ENCODE results near the gene PTGIR. TPM values are rescaled to one million over a fixed set of nuclear protein-coding genes. Genes with fewer than 3 reads are reported as not detected.

PTGIR gene
- total RNA-seq, 4 donors from 2014 or later = 5.9 to 9.1 (median 7.1) TPM

GRCh38 chr19:46603195-46603637, 21.7 kb downstream of the PTGIR start:
- H3K4me1 ChIP-seq = peaks cover 46 to 67% (median 61%) of the 10 kb centered on the region in 4 donors
- H3K4me3 ChIP-seq = peak overlapping the region; percentile 85 to 100 (median 93)
- no peak for DNase-seq (ENCODE audit: extremely low spot score)
- no peaks in the 10 kb centered on the region for H3K27me3 ChIP-seq
- WGBS = 41% methylated on average over 2 of the region's 2 CpGs
- H3K27ac ChIP-seq (replicated peaks in 1 of 4) = peak overlapping the region; percentile 96 to 98 (median 96)
- H3K36me3 ChIP-seq = peaks cover 5 to 30% (median 26%) of the 10 kb centered on the region in 4 donors
- TF ChIP-seq POLR2AphosphoS5 (IDR thresholded peaks at IDR 0.05) = no peak
- H3K9me3 ChIP-seq = peaks cover 0 to 6% (median 0%) of the 10 kb centered on the region in 4 donors
- intact Hi-C loops (cut with DNase I) = no loop called here

DNA sequence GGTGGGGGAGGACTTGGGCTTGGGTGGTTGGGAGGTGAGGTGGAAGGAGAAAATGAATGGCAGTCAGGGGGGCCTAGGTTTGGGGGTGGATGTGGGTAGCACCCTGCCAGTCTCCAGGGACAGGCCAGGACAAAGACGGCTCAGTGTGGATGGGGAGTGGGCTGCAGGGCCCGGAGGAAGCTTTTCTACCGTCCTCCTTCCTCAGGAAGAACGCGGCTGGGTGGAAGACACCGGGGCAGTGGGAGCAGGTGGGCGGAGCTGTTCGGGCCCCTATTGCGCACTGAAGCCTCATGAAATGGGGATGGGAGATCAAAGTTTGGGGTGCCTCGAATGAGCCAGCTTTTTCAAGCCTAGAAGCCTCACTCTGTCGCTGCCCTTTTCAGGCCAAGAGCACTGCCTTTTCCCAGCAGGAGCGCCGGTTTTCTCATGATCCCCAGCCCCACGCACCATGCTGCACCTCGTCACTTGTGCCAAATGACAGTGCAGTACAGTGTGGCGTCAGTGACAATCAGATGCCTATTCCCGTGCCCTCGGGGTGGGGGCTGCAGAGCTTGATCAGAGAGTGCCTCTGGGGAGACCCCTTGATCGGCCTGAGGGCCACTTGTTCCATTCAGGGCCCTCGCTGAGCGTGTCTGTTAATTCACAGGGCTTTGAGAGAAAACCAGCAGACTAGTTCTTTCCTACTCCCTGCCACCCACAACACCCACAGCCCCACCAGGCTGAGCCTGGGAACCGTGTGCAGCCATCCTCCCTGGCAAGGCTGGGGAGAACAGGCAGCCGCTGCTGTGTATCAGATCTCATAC, 22.3 kb downstream of the PTGIR start:
- peak overlapping the region; percentile 96 to 98 (median 96) for H3K27ac ChIP-seq (replicated peaks in 1 of 4)

DNA sequence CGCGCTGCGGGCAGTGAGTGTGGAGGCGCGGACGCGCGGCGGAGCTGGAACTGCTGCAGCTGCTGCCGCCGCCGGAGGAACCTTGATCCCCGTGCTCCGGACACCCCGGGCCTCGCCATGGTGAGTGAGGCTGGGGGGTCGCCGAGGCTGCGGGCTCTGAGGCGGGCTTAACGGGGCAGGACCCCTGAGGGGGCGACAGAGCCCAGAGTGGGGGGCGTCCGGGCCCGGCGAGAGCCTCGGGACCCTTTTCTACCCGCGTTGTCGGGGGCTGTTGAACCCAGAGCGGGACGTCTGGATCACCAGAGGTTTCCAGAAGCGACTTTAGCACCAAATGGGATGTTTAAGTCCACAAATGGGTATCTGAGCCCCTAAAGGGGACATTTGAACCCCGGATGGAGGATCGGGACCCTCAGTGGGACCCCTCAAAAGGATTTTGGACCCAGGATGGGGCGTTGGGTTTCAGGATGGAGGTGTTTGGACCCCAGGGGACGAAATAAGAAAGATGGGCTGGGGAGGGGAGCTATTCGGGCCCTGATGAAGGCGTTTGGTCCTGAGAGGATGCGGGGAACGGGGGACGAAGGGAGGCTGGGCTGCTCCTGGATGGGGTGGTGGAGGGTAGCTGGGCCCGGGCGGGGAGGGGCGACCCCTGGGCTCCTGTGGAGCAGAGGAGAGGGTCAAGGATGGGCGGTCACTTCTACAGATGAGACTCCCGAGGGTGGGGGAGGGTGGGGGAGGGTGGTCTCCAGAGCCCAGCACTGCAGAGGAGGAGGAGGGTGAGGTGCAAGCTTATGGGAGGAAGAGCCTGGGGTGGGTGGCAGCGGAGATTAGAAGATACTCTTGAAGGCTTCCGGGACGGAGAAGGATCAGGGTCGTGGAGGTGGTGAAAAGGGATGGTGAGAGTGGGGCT, 23.3 kb downstream of the PTGIR start, which contains the start of gene CALM3:
Gene CALM3 (plus strand): TSS at position 13 of the 907 bp plus-strand sequence. CDS start 105 bp downstream, at position 118.
- H3K27ac ChIP-seq (replicated peaks in 1 of 4) = peak within 1 kb of the TSS; percentile 96 to 98 (median 96)
- no peak for TF ChIP-seq EP300 (IDR thresholded peaks at IDR 0.05)
- peak; percentile 43 for TF ChIP-seq POLR2A (IDR thresholded peaks at IDR 0.05; ENCODE audit: low read depth)
- peak in 1 of 2 donors; percentile 79 for TF ChIP-seq POLR2AphosphoS5 (IDR thresholded peaks at IDR 0.05)
- no peak for TF ChIP-seq CTCF (IDR thresholded peaks at IDR 0.05)
- H3K36me3 ChIP-seq = peaks cover 0 to 13% (median 9%) of the 10 kb centered on the region in 4 donors
- peaks cover 0 to 6% (median 0%) of the 10 kb centered on the region in 4 donors for H3K9me3 ChIP-seq
- H3K4me3 ChIP-seq = peak within 1 kb of the TSS; percentile 85 to 100 (median 93)
- peaks cover 41 to 53% (median 51%) of the 10 kb centered on the region in 4 donors for H3K4me1 ChIP-seq
- intact Hi-C loops (cut with DNase I) = no loop called here
- peak; percentile 89 for DNase-seq (ENCODE audit: extremely low spot score)
- WGBS = under 1% methylated on average over 16 of the region's 51 CpGs
- H3K27me3 ChIP-seq = no peaks in the 10 kb centered on the region

More for the DNA sequence above, 22.3 kb downstream of the PTGIR start:
- intact Hi-C loops (cut with DNase I) = no loop called here
- DNase-seq (ENCODE audit: extremely low spot score) = no peak
- Histone ChIP-seq H3K4me1 (peaks cover 46 to 63% (median 59%) of the 10 kb centered on the region in 4 donors), H3K27me3 (no peaks in the 10 kb centered on the region), H3K9me3 (peaks cover 0 to 6% (median 0%) of the 10 kb centered on the region in 4 donors), H3K36me3 (peaks cover 0 to 24% (median 19%) of the 10 kb centered on the region in 4 donors), H3K4me3 (peak overlapping the region; percentile 85 to 100 (median 93))
- no peak for TF ChIP-seq EP300 (IDR thresholded peaks at IDR 0.05)
- TF ChIP-seq CTCF (IDR thresholded peaks at IDR 0.05) = no peak
- no peak for TF ChIP-seq POLR2A (IDR thresholded peaks at IDR 0.05; ENCODE audit: low read depth)
- no peak for TF ChIP-seq POLR2AphosphoS5 (IDR thresholded peaks at IDR 0.05)
- WGBS = 26% methylated on average over 17 of the region's 23 CpGs

DNA sequence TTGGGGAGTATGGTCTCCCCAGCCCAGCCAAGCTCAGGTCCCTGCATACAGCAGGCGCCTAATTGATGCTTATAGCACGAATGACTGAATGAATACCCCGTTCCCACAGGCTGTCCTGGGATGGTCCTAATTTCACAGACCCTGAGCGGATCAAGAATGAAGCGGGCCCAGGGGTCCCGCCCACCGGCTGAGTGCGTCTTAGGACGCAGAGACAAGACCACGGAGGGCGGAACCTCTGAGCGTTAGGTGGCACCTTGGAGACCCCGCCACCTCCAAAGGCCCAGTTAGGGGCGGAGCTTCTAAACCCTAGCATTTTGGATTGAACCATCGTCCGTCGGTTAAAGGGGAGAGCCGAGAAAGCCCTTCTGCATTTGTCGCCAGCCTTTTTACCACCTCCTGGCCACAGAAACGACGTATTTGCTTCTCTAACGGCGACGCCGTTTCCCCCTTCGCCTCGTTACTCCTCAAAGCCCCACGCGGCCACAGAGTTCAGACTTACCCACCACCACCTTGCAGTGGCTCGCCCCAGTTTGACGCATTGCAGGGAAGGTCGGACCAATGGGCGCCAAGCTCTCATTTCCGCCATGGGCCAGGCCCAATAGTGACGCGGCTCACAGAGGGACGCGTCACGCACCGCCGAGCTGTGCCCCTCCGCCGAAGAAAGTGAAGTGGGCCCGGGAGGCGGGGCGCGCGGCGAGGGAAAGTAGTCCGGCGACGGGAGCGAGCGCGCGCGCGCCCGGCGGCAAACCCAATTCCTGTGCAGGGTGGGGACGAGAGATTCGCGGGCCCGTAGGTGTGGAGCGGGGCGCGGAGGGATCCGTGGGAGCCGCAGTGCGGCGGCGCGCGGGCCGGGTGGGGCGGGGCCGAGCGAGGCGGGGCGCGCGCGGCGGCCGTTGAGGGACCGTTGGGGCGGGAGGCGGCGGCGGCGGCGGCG, 24.2 kb downstream of the PTGIR start:
- Histone ChIP-seq H3K4me1 (peaks cover 35 to 48% (median 46%) of the 10 kb centered on the region in 4 donors), H3K27me3 (no peaks in the 10 kb centered on the region), H3K27ac (replicated peaks in 1 of 4) (peak overlapping the region; percentile 96 to 98 (median 96)), H3K4me3 (peak overlapping the region; percentile 85 to 100 (median 93)), H3K36me3 (peaks cover 0 to 4% (median 1%) of the 10 kb centered on the region in 4 donors), H3K9me3 (peaks cover 0 to 6% (median 0%) of the 10 kb centered on the region in 4 donors)
- intact Hi-C loops (cut with DNase I) = no loop called here
- DNase-seq (ENCODE audit: extremely low spot score) = peak; percentile 100
- TF ChIP-seq POLR2AphosphoS5 (IDR thresholded peaks at IDR 0.05) = peak; percentile 71 to 84
- TF ChIP-seq CTCF (IDR thresholded peaks at IDR 0.05) = peak in 1 of 3 experiments; percentile 16
- TF ChIP-seq EP300 (IDR thresholded peaks at IDR 0.05) = no peak
- TF ChIP-seq POLR2A (IDR thresholded peaks at IDR 0.05; ENCODE audit: low read depth) = peak; percentile 39
- 3% methylated on average over 5 of the region's 93 CpGs for WGBS
